ENCODE results near the gene SEMA4B. TPM values are rescaled to one million over a fixed set of nuclear protein-coding genes. Genes with fewer than 3 reads are reported as not detected.

Gene SEMA4B
- polyA plus RNA-seq, 4 donors, result 38.0 to 44.3 (median 38.6) TPM

DNA sequence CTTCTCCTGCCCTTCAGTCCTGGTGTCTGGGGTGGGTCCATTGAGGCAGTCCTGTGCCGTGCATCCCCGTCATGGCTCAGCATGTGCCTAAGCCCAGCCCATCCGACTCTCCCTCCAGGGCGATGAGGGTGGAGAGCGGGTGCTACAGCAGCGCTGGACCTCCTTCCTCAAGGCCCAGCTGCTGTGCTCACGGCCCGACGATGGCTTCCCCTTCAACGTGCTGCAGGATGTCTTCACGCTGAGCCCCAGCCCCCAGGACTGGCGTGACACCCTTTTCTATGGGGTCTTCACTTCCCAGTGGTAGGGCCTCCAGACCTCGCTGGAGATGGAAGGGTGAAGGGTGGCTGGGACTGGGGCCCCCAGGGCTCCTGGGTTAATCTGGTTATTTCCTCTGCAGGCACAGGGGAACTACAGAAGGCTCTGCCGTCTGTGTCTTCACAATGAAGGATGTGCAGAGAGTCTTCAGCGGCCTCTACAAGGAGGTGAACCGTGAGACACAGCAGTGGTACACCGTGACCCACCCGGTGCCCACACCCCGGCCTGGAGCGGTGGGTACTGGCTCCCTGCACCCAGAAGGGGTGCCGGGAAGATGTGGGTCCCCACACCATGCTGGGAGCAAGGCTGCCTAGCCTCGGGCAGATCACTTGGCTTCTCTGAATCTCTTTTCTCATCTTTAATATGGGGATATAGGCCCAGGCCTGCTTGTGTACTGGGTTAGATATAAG lies 22.5 kb downstream of the SEMA4B start:
- no peak for DNase-seq (ENCODE audit: low read depth in 4 of 4, low spot score in 3 of 4)

GRCh38 chr15:90225047-90225446 lies 23.9 kb downstream of the SEMA4B start:
- no peak for DNase-seq (ENCODE audit: low read depth in 4 of 4, low spot score in 3 of 4)

- no peak for DNase-seq (ENCODE audit: low read depth in 4 of 4, low spot score in 3 of 4)
These were observed 24.5 kb downstream of the SEMA4B start for GRCh38 chr15:90225504-90226234.

- DNase-seq (ENCODE audit: low read depth in 4 of 4, low spot score in 3 of 4), result no peak
These were observed 26.2 kb downstream of the SEMA4B start for GRCh38 chr15:90227336-90227735.

DNA sequence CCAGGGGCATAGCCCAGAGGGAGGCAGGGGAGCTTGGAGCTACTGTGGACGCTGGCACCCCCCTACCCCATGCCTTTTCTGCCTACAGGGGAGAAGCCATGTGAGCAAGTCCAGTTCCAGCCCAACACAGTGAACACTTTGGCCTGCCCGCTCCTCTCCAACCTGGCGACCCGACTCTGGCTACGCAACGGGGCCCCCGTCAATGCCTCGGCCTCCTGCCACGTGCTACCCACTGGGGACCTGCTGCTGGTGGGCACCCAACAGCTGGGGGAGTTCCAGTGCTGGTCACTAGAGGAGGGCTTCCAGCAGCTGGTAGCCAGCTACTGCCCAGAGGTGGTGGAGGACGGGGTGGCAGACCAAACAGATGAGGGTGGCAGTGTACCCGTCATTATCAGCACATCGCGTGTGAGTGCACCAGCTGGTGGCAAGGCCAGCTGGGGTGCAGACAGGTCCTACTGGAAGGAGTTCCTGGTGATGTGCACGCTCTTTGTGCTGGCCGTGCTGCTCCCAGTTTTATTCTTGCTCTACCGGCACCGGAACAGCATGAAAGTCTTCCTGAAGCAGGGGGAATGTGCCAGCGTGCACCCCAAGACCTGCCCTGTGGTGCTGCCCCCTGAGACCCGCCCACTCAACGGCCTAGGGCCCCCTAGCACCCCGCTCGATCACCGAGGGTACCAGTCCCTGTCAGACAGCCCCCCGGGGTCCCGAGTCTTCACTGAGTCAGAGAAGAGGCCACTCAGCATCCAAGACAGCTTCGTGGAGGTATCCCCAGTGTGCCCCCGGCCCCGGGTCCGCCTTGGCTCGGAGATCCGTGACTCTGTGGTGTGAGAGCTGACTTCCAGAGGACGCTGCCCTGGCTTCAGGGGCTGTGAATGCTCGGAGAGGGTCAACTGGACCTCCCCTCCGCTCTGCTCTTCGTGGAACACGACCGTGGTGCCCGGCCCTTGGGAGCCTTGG lies 27.0 kb downstream of the SEMA4B start:
- no peak for DNase-seq (ENCODE audit: low read depth in 4 of 4, low spot score in 3 of 4)

- DNase-seq (ENCODE audit: low read depth in 4 of 4, low spot score in 3 of 4), result no peak
These were observed 27.8 kb downstream of the SEMA4B start for GRCh38 chr15:90228960-90229359.

GRCh38 chr15:90230071-90230494 lies 29.0 kb downstream of the SEMA4B start:
- DNase-seq (ENCODE audit: low read depth in 4 of 4, low spot score in 3 of 4), result no peak

DNA sequence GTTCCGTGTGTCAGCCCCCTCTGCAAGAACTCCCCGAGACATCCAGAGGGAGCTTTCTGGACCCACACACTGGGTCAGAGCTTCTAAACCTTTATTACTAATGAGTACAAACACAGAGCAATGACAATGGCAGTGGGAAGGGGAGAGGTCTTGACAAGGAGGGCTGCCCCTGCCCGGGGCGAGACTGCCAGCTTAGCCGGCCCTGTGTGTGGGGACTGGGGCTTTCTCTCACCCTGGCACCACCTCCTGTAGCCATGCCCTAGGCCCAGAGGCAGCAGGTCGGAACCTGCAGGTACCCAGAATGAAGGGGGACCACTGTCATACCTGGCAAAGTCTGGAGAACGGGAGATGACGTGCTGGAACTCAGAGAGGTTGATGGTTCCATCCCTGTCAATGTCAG lies 29.5 kb downstream of the SEMA4B start:
- DNase-seq (ENCODE audit: low read depth in 4 of 4, low spot score in 3 of 4), result no peak

- no peak for DNase-seq (ENCODE audit: low read depth in 4 of 4, low spot score in 3 of 4)
These were observed 30.2 kb downstream of the SEMA4B start for GRCh38 chr15:90231028-90232017.

GRCh38 chr15:90232196-90232595 lies 31.1 kb downstream of the SEMA4B start:
- DNase-seq (ENCODE audit: low read depth in 4 of 4, low spot score in 3 of 4), result no peak

GRCh38 chr15:90232941-90233386 lies 31.8 kb downstream of the SEMA4B start:
- DNase-seq (ENCODE audit: low read depth in 4 of 4, low spot score in 3 of 4), result no peak

- peak in 3 of 4 donors; percentile 91 to 93 (median 92) for DNase-seq (ENCODE audit: low read depth in 4 of 4, low spot score in 3 of 4)
These were observed 32.4 kb downstream of the SEMA4B start, which contains the start of gene CIB1 for GRCh38 chr15:90233387-90234095. Gene CIB1, minus strand, starts transcription at chr15:90233941. Its CDS starts 56 bp downstream, at chr15:90233885.

- peak in 1 of 4 donors; percentile 84 for DNase-seq (ENCODE audit: low read depth in 4 of 4, low spot score in 3 of 4)
These were observed 33.2 kb downstream of the SEMA4B start, which contains the start of gene GDPGP1 for GRCh38 chr15:90234096-90234988. Gene GDPGP1, plus strand, starts transcription at chr15:90234209. Its CDS starts 6,700 bp downstream, at chr15:90240909.

GRCh38 chr15:90239371-90239770 lies 38.2 kb downstream of the SEMA4B start:
- no peak for DNase-seq (ENCODE audit: low read depth in 4 of 4, low spot score in 3 of 4)

DNA sequence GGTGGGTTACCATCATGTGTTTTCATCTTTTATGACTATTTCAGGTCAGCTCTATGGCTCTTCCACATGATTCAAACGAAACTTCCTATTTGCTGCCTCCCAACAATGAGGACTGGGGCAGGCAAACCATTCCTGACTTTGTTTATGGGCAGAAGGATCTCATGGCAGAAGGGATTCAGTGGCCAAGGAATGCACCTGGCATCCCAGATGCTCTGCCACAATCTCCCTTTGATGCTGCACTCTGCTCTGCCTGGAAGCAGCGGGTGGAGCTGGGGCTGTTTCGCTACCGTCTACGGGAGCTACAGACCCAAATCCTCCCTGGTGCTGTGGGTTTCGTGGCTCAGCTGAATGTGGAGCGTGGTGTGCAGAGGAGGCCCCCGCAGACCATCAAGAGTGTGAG lies 39.7 kb downstream of the SEMA4B start:
- no peak for DNase-seq (ENCODE audit: low read depth in 4 of 4, low spot score in 3 of 4)

GRCh38 chr15:90241343-90242192 lies 40.4 kb downstream of the SEMA4B start:
- DNase-seq (ENCODE audit: low read depth in 4 of 4, low spot score in 3 of 4), result no peak
